GM21576 (cell line): ENCODE results near the gene NR1D1.
A peak's percentile ranks its signal among the peaks of the same experiment; 100 is the strongest.

Experiments
- ATAC-seq: cut with Tn5 transposase; IDR thresholded peaks from one replicate; pipeline ENCODE4 v1.9.1; 2021; ENCODE audit warnings: mild to moderate bottlenecking, moderate library complexity; ENCODE audit not compliant: unreplicated experiment

The NR1D1 gene

DNA sequence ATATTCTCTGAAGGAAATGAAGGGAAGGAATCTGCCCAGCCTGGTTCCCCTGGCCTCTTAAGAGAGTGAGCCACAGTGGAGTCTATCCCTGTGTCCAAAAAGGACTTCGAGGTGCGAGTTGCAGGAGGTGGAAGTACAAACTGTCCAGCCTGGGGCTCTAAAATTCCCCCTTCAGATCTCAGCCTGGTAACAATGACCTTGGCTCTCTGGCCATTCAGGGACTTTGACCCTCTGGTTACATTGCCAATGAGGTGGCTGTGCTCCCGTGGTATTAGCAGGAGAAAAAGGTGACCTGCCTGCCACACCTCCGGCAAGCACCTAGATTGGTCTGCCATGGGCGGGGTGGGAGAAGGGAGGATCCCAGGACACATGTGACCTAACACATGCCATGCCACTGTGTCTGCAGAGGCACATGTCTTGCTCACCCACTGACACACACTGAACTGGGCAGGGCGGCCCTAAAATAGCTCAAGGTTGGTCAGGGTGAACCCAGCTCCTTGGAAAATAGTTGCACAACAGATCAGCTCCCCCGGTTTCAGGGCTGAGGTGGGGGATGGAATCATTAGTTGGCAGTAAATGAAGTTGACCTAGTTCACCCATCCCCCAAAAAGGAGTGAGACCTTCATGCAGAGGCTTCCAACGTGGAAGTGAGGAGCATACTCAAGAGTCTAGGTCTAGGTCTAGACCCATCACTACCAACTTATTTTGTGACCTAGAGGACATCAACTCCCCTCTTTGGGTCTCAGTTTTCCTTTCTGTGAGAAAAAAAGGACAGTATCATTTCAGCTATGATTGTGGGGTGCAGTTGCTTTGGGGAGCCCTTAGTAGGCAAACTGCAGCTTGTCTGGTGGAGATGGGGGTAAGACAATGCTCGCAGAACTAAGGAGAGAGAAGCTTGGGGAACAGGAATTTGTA, 2.2 kb downstream of the NR1D1 start:
- ATAC-seq = no peak

DNA sequence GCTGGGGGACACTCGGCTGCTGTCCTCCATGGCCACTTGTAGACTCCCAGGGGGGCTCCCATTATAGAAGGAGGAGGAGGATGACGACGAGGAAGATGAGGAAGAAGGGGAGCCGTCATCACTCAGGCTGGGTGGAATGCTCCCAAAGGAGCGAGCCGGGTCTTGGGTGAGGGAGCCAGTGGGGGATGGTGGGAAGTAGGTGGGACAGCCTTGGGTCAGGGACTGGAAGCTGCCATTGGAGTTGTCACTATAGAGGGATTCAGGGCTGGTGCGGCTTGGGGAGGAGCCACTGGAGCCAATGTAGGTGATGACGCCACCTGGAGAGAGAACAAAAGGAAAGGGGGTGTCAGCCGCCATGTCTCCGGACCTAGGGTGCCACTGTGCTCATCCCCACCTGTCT, 3.3 kb downstream of the NR1D1 start:
- ATAC-seq = no peak

DNA sequence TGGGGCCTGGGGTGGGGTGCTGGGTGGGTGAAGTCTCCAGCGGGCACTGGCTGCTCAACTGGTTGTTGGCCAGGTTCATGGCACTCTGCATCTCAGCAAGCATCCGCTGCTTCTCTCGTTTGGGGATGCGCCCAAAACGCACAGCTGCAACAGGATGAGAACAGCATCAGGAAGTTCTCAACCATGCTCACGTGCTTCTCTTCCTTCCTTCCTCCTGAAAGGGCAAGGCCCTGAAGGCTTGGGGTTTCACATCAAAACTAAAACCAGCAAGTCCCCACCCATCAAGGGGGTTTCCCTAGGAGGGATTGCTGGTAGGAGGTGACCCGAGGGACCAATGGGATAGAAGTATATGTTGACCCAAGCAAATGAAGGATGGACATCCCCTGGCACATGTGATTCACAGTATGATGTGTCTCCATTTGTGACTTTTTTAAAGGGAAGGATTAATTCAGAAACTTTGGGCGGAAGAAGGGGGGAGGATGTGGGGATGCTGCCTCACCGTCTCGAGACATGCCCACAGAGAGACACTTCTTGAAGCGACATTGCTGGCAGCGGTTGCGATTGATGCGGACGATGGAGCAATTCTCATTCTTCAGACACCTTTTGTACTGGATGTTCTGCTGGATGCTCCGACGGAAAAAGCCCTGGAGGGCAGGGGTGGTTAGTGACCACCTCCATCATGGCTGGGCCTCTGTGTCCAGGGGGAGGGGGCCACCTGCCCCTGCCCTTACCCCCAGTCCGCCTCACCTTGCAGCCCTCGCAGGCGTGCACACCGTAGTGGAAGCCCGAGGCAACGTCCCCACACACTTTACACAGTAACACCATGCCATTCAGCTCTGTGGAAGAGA, 4.2 kb downstream of the NR1D1 start:
- peak; percentile 59 for ATAC-seq

DNA sequence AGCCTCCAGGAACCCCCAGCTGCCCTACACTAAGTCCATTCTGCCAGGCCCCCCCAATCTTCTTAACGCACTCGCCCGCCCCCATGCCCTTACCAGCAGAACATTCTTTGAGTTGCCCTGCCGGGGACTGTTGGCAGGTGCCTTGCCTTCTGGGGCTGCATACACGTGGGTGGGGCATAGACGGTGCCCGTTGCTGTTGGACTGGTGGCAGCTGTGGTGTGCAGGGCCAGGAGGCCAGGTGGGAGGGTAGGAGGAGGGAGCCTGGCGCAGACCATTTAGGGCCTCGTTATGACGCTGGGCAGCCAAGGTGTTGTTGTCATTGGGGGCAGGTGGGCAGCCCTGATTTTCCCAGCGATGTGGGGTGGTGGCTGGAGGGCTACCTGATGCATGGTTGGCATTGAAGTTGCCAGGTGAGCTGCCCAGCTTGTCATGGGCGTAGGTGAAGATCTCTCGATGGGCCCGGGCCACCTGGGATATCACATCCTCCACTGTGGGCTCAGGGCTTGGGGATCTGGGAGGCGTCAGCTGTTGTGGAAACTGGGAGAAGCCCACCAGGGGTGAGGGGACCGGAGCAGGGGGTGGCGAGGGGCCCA, 4.9 kb downstream of the NR1D1 start:
- no peak for ATAC-seq

DNA sequence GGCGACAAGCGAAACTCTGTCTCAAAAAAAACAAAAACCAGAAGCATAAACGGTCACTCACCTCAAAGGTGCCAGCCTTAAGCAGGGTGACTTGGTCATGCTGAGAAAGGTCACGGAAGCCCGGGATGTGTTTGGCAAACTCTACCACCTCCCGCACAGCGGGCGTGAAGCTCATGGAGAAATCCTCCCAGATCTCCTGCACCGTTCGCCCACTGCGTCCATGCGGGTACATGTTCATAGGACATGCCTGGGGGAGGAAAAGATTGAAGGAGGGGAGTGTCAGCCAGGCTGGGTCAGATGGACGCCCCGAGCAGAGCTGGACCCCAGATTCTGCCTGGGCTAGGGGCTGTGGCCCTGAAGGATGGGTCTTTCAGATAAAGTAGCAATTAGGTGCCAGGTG, 5.5 kb downstream of the NR1D1 start:
- no peak for ATAC-seq

DNA sequence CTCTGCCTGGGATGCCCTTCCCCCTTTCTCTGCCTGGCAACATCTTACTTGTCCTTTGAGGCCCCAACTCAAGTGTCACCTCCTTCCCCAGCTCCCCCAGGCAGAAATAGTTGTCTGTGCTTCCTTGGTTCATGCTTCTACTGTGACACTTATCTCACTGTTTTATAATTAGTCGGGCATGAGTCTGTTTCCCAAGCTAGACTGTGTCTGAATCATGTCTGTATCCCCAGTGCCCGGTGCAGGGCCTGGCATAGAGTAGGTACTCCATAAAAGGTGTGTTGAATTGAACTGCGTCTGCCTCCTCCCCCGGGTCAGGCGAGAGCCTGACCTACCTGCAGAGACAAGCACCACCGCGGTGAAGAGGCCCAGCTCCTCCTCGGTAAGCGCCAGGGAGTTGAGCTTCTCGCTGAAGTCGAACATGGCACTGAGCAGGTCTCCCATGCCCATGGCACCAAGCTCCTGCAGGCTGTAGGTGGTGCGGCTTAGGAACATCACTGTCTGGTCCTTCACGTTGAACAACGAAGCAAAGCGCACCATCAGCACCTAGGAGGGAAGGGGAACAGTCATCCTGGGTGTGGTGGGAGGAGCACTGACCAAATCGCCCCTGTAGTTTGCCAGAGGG, 6.7 kb downstream of the NR1D1 start:
- no peak for ATAC-seq

DNA sequence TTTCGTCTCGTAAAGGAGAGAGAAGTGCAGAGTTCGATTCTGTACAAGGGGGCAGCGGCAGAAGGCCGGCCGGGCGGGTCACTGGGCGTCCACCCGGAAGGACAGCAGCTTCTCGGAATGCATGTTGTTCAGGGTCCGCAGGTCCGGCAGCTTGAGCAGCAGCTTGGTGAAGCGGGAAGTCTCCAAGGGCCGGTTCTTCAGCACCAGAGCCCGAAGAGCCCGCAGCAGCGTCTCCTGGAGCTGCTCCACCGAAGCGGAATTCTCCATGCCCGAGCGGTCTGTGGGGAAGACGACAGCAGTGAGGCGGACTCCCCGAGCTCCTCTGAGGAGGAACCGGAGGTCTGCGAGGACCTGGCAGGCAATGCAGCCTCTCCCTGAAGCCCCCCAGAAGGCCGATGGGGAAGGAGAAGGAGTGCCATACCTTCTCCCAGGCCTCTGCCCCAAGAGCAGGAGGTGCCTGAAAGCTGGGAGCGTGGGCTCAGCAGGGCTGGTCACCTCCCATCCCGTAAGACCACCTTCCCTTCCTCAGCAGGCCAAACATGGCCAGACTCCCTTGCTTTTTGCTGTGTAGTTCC, 7.3 kb downstream of the NR1D1 start:
- ATAC-seq = no peak

DNA sequence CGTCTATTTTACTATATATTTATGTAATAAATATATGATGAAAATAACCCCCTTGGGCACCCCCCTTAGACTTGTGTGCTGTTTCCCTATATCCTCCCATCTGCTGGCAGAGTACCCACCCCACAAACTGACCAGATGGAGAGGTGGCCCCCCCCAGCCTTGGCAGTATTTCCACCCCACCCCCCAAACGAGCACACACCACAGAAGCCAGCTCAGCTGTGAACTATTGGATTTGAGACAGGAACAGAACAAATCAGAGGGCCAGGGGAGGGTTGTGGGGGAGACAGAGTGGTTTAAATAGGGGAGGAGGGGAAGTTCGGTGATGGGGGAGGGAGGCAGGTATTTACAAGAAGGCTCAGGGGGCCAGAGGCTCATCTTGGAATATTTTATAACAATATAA, 7.8 kb downstream of the NR1D1 start:
- no peak for ATAC-seq

DNA sequence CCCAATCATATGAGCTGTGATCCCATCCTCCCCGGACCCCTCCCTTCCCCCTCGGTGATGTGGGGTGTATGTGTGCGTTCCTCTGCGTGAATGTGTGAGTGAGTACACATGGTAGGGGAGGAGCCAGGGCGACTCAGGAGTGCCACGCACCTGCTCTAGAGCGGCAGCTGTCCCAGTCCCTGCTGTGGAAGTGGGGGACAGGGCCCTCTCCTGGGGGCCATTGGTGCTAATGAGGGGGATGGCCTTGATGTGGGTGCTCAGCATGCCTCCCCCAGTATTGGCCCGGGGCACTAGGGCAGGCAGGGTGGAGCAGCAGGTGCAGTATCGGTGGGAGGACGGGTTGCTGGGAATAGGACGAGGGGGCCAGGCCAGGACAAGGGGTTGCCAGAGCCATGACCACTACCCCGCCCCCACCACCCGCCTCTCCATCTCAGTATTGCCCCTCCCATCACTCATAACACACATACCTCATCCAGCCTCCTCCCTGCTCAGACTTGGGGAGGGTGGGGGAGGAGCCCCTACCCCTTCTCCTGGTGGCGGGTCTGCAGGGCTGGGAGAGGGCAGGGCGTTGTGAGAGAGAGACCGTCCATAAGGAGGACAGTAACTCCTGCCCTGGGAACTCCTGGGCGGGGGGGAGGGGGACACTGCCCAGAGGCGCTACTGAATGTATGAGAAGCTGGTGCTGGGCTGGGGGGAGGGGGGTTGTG, 8.5 kb downstream of the NR1D1 start:
- ATAC-seq = no peak

DNA sequence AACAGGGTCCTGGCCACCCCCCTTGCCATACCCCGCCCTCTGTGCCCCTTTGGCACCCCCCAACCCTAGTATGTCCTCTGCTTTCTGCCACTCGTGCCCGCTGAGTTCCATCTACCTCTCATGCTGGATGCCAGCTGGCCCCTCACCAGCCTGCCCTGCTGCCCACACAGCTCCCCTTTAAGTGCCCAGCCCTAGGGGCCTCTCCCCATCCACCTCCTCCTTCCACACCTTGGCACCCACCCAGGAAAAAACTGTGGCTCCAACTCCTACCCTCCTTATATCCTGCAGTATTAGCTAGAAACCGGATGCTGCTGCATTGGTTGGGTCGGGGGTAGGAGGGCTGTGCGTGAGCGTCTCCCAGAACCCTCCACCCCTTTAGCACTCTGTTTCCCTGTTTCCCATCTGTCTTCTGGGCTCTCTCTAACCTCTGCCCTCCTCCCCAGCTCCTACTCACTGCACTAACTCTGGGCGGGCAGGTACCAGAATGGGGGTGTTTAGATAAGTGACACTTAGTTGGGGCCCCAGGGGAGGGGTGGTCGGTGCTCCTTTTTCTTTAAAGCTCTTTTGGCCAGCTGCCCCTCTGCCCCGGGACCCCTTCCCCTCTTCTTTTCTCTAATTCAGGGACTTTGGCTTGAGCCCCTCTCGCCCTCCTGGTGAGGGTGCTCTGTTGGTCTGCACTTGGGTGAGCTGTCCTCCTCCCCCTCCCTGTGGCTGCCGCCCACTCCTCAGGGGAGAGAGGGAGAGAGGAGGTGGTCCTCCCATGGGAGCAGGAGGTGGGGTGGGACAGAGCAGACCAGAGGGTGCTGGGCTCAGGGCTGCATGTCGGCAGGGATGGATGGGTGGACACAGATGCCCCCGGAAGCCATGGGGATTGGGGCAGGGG, 9.9 kb downstream of the NR1D1 start:
- ATAC-seq = no peak

DNA sequence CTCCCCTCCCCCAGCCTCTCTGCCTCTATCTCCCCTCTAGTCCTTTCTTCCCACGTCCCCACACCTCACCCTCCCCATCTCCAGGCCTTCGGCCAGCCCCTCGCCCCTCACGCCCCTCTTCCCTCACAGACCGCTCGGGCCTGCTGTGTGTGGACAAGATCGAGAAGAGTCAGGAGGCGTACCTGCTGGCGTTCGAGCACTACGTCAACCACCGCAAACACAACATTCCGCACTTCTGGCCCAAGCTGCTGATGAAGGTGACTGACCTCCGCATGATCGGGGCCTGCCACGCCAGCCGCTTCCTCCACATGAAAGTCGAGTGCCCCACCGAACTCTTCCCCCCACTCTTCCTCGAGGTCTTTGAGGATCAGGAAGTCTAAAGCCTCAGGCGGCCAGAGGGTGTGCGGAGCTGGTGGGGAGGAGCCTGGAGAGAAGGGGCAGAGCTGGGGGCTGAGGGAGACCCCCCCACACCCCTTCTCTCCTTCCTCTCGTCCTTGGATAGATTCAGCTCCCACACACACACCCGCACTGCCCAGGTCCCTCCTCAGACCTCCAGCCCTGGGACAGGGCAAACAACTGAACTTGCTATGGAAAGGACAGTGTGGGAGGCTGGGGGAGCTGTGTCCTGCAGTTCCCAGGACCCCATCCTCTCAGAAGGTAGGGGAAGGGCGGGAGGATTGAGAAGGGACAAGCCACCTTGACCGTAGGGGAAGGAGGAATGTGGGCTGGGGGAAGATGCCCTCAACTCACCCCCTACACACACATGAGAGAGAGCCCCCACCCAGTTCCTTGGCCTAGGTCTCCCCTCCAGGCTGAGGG, 11.1 kb downstream of the NR1D1 start:
- ATAC-seq = no peak

DNA sequence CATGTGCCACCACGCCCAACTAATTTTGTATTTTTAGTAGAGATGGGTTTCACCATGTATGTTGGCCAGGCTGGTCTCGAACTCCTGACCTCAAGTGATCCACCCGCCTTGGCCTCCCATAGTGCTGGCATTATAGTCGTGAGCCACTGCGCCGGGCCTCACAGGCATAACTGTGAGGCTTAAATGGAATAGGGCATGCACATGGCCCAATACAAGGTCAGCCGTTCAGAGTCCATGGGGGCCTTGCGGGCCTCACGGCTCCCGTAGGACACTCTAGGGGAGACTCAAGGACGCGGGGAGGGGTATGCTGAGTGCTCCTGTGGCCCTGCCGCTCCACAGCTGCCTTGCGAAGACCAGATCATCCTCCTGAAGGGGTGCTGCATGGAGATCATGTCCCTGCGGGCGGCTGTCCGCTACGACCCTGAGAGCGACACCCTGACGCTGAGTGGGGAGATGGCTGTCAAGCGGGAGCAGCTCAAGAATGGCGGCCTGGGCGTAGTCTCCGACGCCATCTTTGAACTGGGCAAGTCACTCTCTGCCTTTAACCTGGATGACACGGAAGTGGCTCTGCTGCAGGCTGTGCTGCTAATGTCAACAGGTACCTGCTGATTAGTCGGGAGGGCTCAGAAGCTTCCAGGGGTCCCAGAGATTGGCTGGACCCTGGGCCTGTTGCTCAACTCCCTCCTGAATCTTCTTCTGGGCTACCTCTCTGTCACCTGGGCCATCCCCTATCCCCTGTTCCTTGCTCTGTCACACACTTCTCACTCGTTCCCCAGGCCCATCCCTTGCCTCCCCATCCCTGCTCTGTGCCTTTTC, 12.3 kb downstream of the NR1D1 start:
- no peak for ATAC-seq

DNA sequence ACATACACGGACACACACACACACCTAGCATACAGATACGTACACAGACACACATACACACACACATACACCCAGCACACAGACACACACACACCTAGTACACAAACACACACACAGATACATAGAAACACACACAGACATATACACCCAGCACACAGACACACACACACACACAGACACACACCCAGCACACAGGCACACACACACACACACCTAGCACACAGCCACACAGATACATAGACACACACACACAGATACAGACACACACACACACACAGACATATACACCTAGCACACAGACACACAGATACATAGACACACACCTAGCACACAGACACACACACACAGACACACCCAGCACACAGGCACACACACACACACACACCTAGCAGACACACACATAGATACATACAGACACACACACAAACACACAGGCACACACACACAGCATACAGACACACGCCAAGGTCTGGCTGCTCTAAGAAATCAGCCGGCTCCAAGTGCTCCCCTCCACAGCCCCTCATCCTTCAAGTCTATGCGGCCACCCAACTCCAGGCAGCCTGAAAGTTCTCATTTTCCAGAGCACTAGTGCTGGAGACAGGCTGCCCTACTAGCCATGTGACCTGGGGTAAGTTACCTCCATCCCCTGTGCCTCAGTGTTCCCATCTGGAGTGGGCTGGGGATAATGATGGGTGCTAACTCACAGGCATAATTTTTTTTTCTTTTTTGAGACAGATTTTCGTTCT, 13.2 kb downstream of the NR1D1 start:
- no peak for ATAC-seq

DNA sequence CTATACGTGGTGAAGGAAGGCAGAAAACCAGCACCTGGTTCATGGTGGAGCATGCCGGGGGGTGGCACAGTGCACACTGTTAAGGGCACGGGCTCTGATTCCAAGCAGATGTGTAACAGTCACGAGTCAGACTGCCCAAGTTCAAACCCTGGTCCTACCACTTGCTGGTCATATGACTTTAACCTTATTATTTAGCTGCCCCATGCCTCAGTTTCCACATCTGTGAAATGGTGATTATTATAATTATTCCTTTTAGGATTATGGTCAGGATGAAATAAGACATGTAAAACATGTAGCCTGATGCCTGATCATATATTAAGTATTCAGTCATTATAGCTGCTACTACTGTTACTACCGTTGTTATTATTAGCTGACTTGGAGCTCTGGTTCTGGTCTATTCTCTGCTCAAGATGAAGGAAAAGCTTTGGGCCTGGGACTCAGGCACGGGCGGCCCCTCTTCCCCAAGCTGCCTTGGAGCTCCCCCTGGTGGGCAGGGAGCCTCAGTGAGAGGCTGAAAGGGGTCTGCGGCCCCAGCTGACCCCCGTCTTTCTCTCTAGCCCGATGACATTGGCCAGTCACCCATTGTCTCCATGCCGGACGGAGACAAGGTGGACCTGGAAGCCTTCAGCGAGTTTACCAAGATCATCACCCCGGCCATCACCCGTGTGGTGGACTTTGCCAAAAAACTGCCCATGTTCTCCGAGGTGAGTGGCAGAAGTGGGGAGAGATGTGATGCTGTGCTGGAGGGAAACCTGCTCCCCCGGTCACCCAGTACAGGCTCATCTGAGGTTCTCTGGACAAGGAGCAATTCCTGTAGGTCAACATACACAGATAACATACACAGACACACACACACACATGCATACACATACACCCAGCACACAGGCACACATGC, 14.0 kb downstream of the NR1D1 start:
- ATAC-seq = no peak

DNA sequence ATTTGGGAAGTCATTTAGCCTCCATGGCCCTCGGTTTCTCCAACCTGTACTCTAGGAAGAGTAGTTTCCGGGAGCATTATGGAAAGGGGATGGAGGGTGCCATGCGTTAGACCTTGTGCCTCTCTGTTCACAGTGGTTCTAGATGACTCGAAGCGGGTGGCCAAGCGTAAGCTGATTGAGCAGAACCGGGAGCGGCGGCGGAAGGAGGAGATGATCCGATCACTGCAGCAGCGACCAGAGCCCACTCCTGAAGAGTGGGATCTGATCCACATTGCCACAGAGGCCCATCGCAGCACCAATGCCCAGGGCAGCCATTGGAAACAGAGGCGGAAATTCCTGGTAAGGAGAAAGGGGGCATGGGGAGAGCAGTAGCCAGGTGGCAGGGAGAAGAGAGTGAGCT, 15.9 kb downstream of the NR1D1 start:
- ATAC-seq = no peak

DNA sequence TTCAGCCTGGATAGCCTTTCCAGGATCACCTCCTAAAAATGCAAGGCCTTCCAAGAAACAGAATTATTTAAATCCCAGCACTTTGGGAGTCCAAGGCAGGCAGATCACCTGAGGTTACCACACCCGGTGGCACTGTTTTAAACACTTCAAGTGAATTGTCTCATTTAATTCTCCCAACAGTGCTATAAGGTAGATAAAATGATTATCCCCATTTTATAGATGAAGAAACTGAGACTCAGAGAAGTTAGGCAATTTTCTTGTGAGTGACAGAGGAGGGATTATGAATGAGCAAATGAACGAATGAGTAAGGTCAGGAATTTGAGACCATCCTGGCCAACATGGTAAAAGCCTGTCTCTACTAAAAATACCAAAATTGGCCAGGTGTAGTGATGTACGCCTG, 20.8 kb downstream of the NR1D1 start:
- ATAC-seq = no peak
